NK-92 (cell line): ENCODE results near the gene NHERF1.
A peak's percentile ranks its signal among the peaks of the same experiment; 100 is the strongest.

Source experiments
- DNase-seq: peaks from one replicate; lab custom pipeline; 2025; ENCODE audit not compliant: unreplicated experiment; lab: John Stamatoyannopoulos, UW

The NHERF1 gene

GRCh38 chr17:74748529-74749278 lies at the start of gene NHERF1:
Gene NHERF1, plus strand, starts transcription at chr17:74748628. Its CDS starts 219 bp downstream, at chr17:74748847.
- peak; percentile 57 for DNase-seq

GRCh38 chr17:74699236-74699635 lies 49.2 kb upstream of the NHERF1 start:
- no peak for DNase-seq

GRCh38 chr17:74702116-74702871 lies 46.1 kb upstream of the NHERF1 start:
- DNase-seq = no peak

GRCh38 chr17:74703311-74703710 lies 45.1 kb upstream of the NHERF1 start:
- no peak for DNase-seq

- no peak for DNase-seq
Observed at GRCh38 chr17:74704544-74704943, 43.9 kb upstream of the NHERF1 start.

GRCh38 chr17:74711058-74711824 lies 37.2 kb upstream of the NHERF1 start:
- no peak for DNase-seq

GRCh38 chr17:74712301-74712700 lies 36.1 kb upstream of the NHERF1 start:
- DNase-seq = no peak

- DNase-seq = no peak
Observed at GRCh38 chr17:74712756-74713155, 35.7 kb upstream of the NHERF1 start, which contains the start of gene CD300LF. Gene CD300LF, minus strand, starts transcription at chr17:74712923. Its CDS starts 57 bp downstream, at chr17:74712866.

- no peak for DNase-seq
Observed at GRCh38 chr17:74713171-74713755, 35.2 kb upstream of the NHERF1 start.

GRCh38 chr17:74715144-74715543 lies 33.3 kb upstream of the NHERF1 start:
- DNase-seq = no peak

- no peak for DNase-seq
Observed at GRCh38 chr17:74720506-74720905, 27.9 kb upstream of the NHERF1 start.

GRCh38 chr17:74722782-74723181 lies 25.6 kb upstream of the NHERF1 start:
- no peak for DNase-seq

GRCh38 chr17:74723891-74724290 lies 24.5 kb upstream of the NHERF1 start:
- no peak for DNase-seq

- no peak for DNase-seq
Observed at GRCh38 chr17:74725111-74725510, 23.3 kb upstream of the NHERF1 start.

- no peak for DNase-seq
Observed at GRCh38 chr17:74728033-74728701, 20.3 kb upstream of the NHERF1 start.

- no peak for DNase-seq
Observed at GRCh38 chr17:74728702-74729075, 19.7 kb upstream of the NHERF1 start.

GRCh38 chr17:74729368-74729767 lies 19.1 kb upstream of the NHERF1 start:
- no peak for DNase-seq

- no peak for DNase-seq
Observed at GRCh38 chr17:74729866-74730265, 18.6 kb upstream of the NHERF1 start.

GRCh38 chr17:74730491-74731346 lies 17.7 kb upstream of the NHERF1 start:
- DNase-seq = no peak

GRCh38 chr17:74731347-74731605 lies 17.2 kb upstream of the NHERF1 start:
- DNase-seq = no peak
